ENCODE data around the gene AGAP3. TPM values are rescaled to one million over a fixed set of nuclear protein-coding genes. Genes with fewer than 3 reads are reported as not detected.

AGAP3 gene
- total and polyA plus RNA-seq, 3 experiments from 2014 or later, result 8.0 to 40.7 (median 39.9) TPM

GRCh38 chr7:151179287-151179860, 93.1 kb downstream of the AGAP3 start:
- POLR2A ChIA-PET, result no interaction called here
- H3K27me3 Mint-ChIP-seq, result peaks cover 22 to 46% of the 10 kb centered on the region in 2 donors

GRCh38 chr7:151179946-151180345, 93.7 kb downstream of the AGAP3 start:
- no peak overlapping the region for H3K4me3 Mint-ChIP-seq

More at GRCh38 chr7:151179287-151179860, 93.1 kb downstream of the AGAP3 start:
- peaks cover 0 to 3% (median 3%) of the 10 kb centered on the region in 3 donors for H3K4me1 Mint-ChIP-seq
- CTCF ChIA-PET, result interaction anchor here (1.0 to 1.5 kb wide), 3 partner anchors 11 to 65 kb away, joined by 3 to 8 read pairs (median 3); no protein-coding TSS in a partner anchor
- no peak overlapping the region for H3K4me3 ChIP-seq (ENCODE audit: low read length)
- no peaks in the 10 kb centered on the region for H3K9me3 ChIP-seq (ENCODE audit: low read length)
- no peaks in the 10 kb centered on the region for H3K36me3 ChIP-seq (ENCODE audit: insufficient read depth, low read length)
- H3K36me3 Mint-ChIP-seq, result peaks cover 0 to 2% (median 0%) of the 10 kb centered on the region in 3 donors
- DNase-seq, result no peak
- H3K27me3 ChIP-seq (ENCODE audit: insufficient read depth, low read length, poor library complexity, severe bottlenecking), result no peaks in the 10 kb centered on the region
- H3K27ac Mint-ChIP-seq, result no peak overlapping the region
- H3K27ac ChIP-seq (ENCODE audit: low read depth, low read length), result no peak overlapping the region
- no peaks in the 10 kb centered on the region for H3K4me1 ChIP-seq (ENCODE audit: insufficient read depth, low read length)
- H3K4me3 Mint-ChIP-seq, result no peak overlapping the region
- no peaks in the 10 kb centered on the region for H3K9me3 Mint-ChIP-seq

GRCh38 chr7:151181011-151181431, 94.7 kb downstream of the AGAP3 start:
- Mint-ChIP-seq H3K4me1 (no peaks in the 10 kb centered on the region), H3K4me3 (no peak overlapping the region), H3K27me3 (peaks cover 18 to 37% of the 10 kb centered on the region in 2 donors), H3K36me3 (peaks cover 0 to 2% (median 0%) of the 10 kb centered on the region in 3 donors), H3K9me3 (no peaks in the 10 kb centered on the region), H3K27ac (no peak overlapping the region)
- Histone ChIP-seq H3K27ac (ENCODE audit: low read depth, low read length) (no peak overlapping the region), H3K9me3 (ENCODE audit: low read length) (no peaks in the 10 kb centered on the region), H3K36me3 (ENCODE audit: insufficient read depth, low read length) (no peaks in the 10 kb centered on the region), H3K4me1 (ENCODE audit: insufficient read depth, low read length) (no peaks in the 10 kb centered on the region), H3K4me3 (ENCODE audit: low read length) (no peak overlapping the region), H3K27me3 (ENCODE audit: insufficient read depth, low read length, poor library complexity, severe bottlenecking) (no peaks in the 10 kb centered on the region)
- no peak for DNase-seq
- ChIA-PET CTCF (no interaction called here), POLR2A (interaction anchor here (0.6 kb wide), 1 partner anchor 46 kb away, joined by 3 read pairs; the partner anchor contains the start of gene ABCF2)

More at GRCh38 chr7:151179946-151180345, 93.7 kb downstream of the AGAP3 start:
- DNase-seq, result no peak
- Histone ChIP-seq H3K27ac (ENCODE audit: low read depth, low read length) (no peak overlapping the region), H3K27me3 (ENCODE audit: insufficient read depth, low read length, poor library complexity, severe bottlenecking) (no peaks in the 10 kb centered on the region), H3K4me1 (ENCODE audit: insufficient read depth, low read length) (no peaks in the 10 kb centered on the region), H3K4me3 (ENCODE audit: low read length) (no peak overlapping the region), H3K9me3 (ENCODE audit: low read length) (no peaks in the 10 kb centered on the region), H3K36me3 (ENCODE audit: insufficient read depth, low read length) (no peaks in the 10 kb centered on the region)
- POLR2A ChIA-PET, result no interaction called here
- Mint-ChIP-seq H3K9me3 (no peaks in the 10 kb centered on the region), H3K27me3 (peaks cover 19 to 43% of the 10 kb centered on the region in 2 donors), H3K36me3 (peaks cover 0 to 2% (median 0%) of the 10 kb centered on the region in 3 donors), H3K27ac (no peak overlapping the region), H3K4me1 (peaks cover 0 to under 1% (median 0%) of the 10 kb centered on the region in 3 donors)
- CTCF ChIA-PET, result interaction anchor here (1.5 kb wide), 1 partner anchor 11 kb away, joined by 8 read pairs; no protein-coding TSS in a partner anchor

- no peaks in the 10 kb centered on the region for H3K9me3 Mint-ChIP-seq
- ChIA-PET POLR2A (no interaction called here), CTCF (no interaction called here)
- Histone ChIP-seq H3K36me3 (ENCODE audit: insufficient read depth, low read length) (no peaks in the 10 kb centered on the region), H3K27ac (ENCODE audit: low read depth, low read length) (no peak overlapping the region), H3K9me3 (ENCODE audit: low read length) (no peaks in the 10 kb centered on the region), H3K4me3 (ENCODE audit: low read length) (no peak overlapping the region), H3K27me3 (ENCODE audit: insufficient read depth, low read length, poor library complexity, severe bottlenecking) (no peaks in the 10 kb centered on the region), H3K4me1 (ENCODE audit: insufficient read depth, low read length) (no peaks in the 10 kb centered on the region)
- DNase-seq, result no peak
- H3K27me3 Mint-ChIP-seq, result peaks cover 0 to 7% of the 10 kb centered on the region in 2 donors
- H3K4me3 Mint-ChIP-seq, result no peak overlapping the region
- H3K4me1 Mint-ChIP-seq, result no peaks in the 10 kb centered on the region
- no peak overlapping the region for H3K27ac Mint-ChIP-seq
- no peaks in the 10 kb centered on the region for H3K36me3 Mint-ChIP-seq
Observed at GRCh38 chr7:151185762-151186639, 99.7 kb downstream of the AGAP3 start.

- Histone ChIP-seq H3K36me3 (ENCODE audit: insufficient read depth, low read length) (no peaks in the 10 kb centered on the region), H3K4me1 (ENCODE audit: insufficient read depth, low read length) (no peaks in the 10 kb centered on the region), H3K27me3 (ENCODE audit: insufficient read depth, low read length, poor library complexity, severe bottlenecking) (no peaks in the 10 kb centered on the region), H3K27ac (ENCODE audit: low read depth, low read length) (no peak within 1 kb of the TSS), H3K9me3 (ENCODE audit: low read length) (no peaks in the 10 kb centered on the region), H3K4me3 (ENCODE audit: low read length) (no peak within 1 kb of the TSS)
- CTCF ChIA-PET, result no interaction called here
- POLR2A ChIA-PET, result no interaction called here
- Mint-ChIP-seq H3K4me1 (no peaks in the 10 kb centered on the region), H3K36me3 (no peaks in the 10 kb centered on the region), H3K27ac (no peak within 1 kb of the TSS), H3K9me3 (no peaks in the 10 kb centered on the region), H3K4me3 (no peak within 1 kb of the TSS), H3K27me3 (peaks cover 0 to 6% of the 10 kb centered on the region in 2 donors)
- DNase-seq, result no peak
Observed at GRCh38 chr7:151186640-151187408, 100.5 kb downstream of the AGAP3 start, which contains the start of gene ASB10. Gene ASB10, minus strand, starts transcription at chr7:151187250. Its CDS starts 120 bp downstream, at chr7:151187130.

- Histone ChIP-seq H3K36me3 (ENCODE audit: insufficient read depth, low read length) (no peaks in the 10 kb centered on the region), H3K4me3 (ENCODE audit: low read length) (no peak overlapping the region), H3K4me1 (ENCODE audit: insufficient read depth, low read length) (no peaks in the 10 kb centered on the region), H3K9me3 (ENCODE audit: low read length) (no peaks in the 10 kb centered on the region), H3K27me3 (ENCODE audit: insufficient read depth, low read length, poor library complexity, severe bottlenecking) (no peaks in the 10 kb centered on the region), H3K27ac (ENCODE audit: low read depth, low read length) (no peak overlapping the region)
- ChIA-PET CTCF (no interaction called here), POLR2A (no interaction called here)
- H3K27ac Mint-ChIP-seq, result no peak overlapping the region
- H3K4me3 Mint-ChIP-seq, result no peak overlapping the region
- H3K36me3 Mint-ChIP-seq, result no peaks in the 10 kb centered on the region
- peaks cover 0 to 3% of the 10 kb centered on the region in 2 donors for H3K27me3 Mint-ChIP-seq
- no peak for DNase-seq
- H3K9me3 Mint-ChIP-seq, result no peaks in the 10 kb centered on the region
- H3K4me1 Mint-ChIP-seq, result no peaks in the 10 kb centered on the region
Observed at GRCh38 chr7:151187409-151188251, 101.4 kb downstream of the AGAP3 start.

GRCh38 chr7:151188252-151188542, 101.9 kb downstream of the AGAP3 start:
- Histone ChIP-seq H3K27me3 (ENCODE audit: insufficient read depth, low read length, poor library complexity, severe bottlenecking) (no peaks in the 10 kb centered on the region), H3K4me1 (ENCODE audit: insufficient read depth, low read length) (no peaks in the 10 kb centered on the region), H3K4me3 (ENCODE audit: low read length) (no peak overlapping the region), H3K36me3 (ENCODE audit: insufficient read depth, low read length) (no peaks in the 10 kb centered on the region), H3K9me3 (ENCODE audit: low read length) (no peaks in the 10 kb centered on the region), H3K27ac (ENCODE audit: low read depth, low read length) (no peak overlapping the region)
- no peak for DNase-seq
- CTCF ChIA-PET, result no interaction called here
- H3K27ac Mint-ChIP-seq, result no peak overlapping the region
- no peaks in the 10 kb centered on the region for H3K4me1 Mint-ChIP-seq
- H3K9me3 Mint-ChIP-seq, result no peaks in the 10 kb centered on the region
- no peaks in the 10 kb centered on the region for H3K27me3 Mint-ChIP-seq
- H3K36me3 Mint-ChIP-seq, result no peaks in the 10 kb centered on the region
- H3K4me3 Mint-ChIP-seq, result no peak overlapping the region
- POLR2A ChIA-PET, result no interaction called here
